Measurements from ENCODE around the gene LURAP1L.

LURAP1L gene

DNA sequence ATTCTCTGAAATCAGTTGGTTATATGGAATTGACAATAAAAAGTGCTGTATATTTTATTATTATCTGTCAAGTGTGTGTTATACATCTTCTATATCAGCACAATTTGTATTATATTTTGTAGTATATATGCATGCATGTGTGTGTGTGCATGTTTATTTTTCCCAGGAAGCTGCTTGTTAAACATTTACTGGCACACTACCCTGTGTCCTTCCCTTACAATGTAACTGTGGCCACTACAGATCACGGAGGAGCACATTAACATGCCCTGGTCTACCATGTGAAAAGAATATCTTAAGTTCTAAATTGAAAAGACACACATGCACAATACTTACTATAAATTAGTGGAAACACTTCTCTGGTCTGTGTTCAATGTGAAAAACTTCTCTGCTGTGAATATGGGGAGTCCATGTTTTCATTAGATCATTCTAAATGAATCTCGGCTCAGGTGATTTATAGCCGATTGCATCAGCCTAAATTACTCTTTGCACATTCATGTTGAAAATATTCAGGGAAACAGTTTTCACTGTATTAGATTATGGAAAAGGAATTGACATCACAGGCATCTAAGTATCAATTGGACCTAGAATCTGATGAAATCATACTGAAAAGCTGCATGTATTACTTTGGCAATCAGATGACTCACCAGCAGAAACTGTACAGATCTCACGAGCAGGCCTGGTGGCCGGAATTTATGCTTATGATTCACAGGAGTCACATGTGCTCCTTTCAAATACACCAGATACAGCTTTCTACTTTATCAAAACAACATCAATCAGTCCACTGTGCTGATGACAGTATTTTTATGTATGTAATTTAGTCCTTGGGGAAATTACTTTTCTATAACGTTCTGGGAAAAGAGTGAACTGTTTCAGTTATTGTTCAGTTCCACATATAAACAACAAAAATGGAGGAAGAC, 39.4 kb downstream of the LURAP1L start:
- DNase-seq: no peak

DNA sequence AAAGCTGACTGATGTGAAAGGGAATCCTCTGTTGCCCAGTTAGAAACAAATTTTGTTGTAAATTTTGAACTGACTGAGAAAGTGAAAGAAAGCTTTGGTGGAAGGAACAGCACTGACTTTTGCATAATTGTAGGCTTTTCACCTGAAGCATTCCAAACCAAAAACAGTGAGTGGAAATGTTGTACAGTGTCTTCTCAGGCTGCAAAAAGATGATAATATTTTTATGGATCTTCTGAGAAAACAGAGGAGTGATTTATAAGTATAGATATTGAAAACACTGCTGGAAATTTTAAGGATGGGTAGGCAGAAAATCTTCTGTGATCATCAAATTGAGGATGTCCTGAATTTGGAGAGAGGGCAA, 40.0 kb downstream of the LURAP1L start:
- DNase-seq: no peak

DNA sequence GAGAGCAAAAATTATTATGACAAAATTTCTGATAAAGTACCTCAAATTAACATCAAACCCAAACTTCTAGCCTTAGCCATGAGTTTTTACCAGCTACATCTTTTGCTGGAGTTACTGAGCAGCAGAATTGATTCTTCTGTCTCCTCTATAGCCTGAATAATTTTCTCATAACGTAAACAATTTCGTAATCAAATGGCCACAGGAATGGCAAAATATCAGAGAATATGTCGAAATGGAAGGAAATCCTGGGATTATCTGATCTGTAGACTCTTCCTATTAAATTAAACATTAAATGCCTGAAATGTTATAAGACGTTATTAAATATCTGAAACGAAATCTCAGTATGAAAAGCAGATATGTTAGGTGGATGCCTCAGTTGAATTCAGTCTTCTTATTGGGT, 41.1 kb downstream of the LURAP1L start:
- DNase-seq: no peak

DNA sequence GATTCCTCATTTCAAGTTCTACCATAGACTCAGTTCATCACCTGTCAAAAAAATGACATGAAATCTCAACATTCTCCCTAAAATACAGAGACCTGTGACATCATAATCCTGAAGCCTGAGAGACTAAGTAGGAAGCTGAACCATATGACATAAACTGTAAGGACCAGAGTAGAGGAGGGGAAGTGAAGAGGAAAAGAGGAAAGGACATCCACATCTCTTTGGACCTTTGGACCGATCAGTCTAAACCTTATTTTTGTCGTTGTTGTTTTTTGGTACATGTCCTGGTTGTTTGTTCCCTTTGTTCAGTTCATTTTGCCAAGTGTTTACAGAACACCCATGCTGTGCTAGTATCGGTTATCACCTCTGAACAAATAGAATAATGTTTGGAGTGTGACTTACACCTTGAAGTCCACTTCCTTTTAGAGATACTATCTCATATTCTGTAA, 41.9 kb downstream of the LURAP1L start:
- DNase-seq: no peak

DNA sequence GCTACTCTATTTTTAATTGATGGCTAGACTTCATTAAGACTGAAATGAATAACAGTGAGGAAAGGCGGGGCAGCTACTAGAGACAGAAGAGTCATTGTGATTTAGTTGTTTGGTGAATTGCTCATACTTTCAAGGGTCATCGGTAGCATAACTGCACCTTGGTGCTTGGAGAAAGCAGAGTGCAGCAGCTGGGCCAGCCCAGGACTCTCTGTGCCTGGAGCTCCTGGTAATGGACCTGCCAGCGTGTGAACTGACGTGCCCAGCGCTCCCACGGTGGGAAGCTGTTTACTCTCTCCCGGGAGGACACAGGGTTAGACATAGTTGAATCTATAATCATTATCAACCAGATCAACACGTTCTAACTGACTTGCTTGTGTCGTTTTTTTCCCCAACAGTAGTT, 42.9 kb downstream of the LURAP1L start:
- DNase-seq: no peak

DNA sequence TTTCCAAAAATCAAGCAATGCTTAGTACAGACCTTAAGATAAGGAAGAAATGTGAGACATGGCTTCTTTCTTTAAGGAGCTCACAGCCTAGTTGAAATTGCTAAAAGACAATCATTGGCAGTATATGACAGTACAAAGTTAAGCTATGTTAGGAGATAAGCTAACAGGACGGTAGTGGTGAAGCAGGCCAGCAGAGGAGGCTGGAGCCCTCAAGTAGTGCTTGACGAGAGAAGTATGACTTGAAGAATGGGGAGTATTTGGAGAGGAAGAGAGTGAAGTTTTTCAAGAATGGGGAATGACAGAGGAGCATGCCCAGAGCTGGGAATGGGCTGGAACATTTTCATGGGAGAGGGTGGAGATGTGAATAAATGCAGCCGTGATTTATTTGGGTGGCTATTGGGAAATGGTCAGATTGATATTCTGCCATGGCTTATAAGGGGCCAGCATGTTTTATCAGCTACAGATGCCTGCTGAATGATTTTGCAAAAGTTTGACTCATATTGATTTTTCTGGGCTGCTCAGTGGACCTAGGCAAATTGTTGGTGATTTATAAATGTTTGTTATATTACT, 43.7 kb downstream of the LURAP1L start:
- no peak for DNase-seq

DNA sequence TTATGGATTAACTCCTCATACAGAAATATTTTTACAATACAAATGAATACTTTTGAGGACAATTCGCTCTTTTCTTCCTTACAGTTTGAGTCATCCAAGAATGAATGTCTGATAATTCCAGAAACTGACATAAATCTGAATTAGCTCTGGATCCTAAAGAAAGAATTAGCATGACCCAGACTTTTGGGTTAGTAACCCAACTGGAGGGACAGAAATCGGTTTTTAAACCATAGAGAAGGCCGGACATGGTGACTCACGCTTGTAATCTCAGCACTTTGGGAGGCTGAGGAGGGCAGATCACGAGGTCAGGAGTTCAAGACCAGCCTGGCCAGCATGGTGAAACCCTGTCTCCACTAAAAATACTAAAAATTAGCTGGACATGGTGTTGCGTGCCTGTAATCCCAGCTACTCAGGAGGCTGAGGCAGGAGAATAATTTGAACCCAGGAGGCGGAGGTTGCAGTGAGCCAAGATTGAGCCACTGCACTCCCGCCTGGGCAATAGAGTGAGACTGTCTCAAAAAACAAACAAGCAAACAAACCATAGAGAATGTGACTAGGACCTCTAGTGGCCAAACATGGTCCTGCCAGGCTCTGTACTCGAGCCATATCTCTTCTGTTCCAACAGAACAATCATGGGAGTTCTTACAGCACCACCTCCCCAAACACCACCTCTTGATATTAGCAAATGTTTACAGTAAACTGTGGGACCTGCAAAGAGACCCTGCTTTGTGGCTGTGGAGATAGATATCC, 44.8 kb downstream of the LURAP1L start:
- DNase-seq: no peak

DNA sequence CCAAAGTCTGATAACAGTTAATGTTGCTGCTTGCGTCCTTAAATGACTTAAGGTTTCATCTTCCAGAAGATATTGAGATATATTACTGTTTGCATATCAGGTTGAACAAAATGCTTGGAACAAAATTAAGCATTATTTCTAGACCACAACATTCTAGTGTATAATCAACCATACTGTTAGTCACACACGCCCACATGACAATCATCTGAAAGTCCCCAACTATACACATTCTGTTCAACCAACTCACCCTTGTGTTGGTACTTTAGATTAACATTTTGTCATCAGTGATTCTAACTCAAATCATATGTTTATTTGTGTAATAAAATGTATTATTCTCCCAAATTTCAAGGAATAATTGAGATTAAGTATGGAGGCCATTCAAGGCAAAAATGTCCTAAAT, 47.3 kb downstream of the LURAP1L start:
- no peak for DNase-seq

DNA sequence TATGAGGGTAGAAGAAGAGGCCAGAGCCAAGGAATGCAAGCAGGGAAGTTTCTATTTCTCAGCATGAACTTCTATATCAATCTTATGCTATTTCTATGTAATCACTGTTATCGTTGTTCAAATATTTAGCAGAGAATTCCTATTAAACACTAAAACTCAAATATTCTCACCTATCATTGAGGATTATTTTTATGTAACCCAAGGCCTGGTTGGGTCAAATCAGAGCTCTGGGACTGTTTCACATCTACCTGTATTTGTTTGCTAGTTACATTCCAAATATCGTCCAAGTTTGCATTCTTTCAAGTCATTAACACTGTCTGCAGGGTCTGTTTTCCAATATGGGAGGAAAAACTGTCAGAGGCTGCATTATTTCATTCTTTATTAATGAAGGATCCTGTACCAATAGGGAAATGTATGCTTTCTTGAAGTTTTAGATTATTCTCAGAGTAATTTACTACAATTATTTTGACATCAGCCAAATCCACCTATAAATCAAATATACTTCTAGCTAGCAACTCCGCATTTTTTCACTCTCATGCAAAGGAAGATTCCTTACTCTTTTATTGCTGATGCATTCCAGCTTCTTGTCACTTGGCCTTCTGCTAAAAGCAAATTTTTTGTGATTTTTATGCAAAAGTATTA, 52.2 kb downstream of the LURAP1L start:
- no peak for DNase-seq

DNA sequence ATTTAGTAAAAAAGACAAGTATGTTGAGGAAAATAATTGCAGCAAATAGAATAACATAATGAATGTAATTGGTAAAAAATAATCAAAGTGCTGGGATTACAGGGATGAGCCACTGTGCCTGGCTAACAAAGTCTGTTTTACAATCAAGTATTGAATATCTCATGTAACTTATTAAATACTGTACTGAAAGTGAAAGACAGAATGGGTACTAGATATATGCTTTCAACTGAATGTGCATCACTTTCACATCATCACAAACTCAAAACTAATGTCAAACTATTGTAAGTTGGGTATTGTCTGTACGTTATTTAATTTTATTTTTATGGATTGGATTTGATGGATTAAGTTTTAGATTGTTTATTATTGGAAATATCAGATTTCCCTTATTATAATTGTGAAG, 58.9 kb downstream of the LURAP1L start:
- no peak for DNase-seq

DNA sequence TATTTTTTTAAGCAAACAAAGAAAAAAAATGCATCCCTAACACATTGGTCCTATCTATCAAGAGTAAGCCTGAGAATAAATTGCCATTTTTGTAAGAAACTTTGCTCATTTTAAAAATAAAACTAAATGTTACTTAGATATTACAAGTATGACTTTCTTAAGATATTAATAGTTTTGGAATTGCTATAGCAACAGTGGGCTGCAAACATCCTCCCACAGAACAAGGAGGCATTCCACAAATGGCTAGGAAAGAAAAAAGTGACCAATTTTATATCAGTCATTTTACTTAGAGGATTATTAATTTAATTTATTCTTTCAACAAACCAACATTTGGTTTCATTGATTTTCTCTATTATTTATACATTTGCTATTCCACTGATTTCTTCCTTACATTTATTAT, 63.7 kb downstream of the LURAP1L start:
- DNase-seq: no peak

DNA sequence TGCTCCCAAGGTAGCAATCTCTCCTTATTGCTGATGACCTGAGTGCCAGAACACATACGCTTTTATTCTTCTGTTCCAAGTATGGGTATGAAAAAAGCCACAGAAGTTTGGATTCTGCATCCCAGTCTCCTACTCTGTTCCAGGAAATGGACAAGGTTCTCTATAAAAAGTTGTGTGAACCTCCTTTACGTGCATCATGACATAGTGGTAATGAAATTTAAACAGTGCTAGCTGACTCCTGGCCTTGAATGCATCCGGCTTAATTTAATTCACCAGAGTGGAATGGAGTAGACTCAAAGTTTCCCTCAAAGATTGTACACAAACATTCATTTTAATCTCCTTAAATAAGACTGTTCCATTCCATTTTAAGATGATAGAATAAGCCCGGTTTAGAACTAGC, 68.9 kb downstream of the LURAP1L start:
- no peak for DNase-seq

DNA sequence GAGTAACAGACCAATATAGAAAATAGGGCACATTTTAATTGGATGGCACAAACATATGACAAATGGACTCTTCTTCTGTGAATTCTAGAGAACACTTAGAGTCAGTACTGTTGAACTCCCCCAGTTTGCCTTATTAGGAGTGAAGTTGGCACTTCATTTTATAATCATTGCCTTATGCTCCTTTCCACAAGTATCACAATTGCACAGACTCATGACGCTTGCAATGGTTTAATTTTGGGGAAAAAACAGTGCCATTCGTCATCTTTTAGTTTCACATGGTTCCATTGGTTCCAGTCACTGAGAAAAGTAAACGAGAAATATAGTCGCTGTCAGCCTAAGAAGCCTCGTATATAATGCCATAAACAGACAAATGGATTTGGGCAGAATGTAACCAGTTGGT, 71.2 kb downstream of the LURAP1L start:
- DNase-seq: no peak

DNA sequence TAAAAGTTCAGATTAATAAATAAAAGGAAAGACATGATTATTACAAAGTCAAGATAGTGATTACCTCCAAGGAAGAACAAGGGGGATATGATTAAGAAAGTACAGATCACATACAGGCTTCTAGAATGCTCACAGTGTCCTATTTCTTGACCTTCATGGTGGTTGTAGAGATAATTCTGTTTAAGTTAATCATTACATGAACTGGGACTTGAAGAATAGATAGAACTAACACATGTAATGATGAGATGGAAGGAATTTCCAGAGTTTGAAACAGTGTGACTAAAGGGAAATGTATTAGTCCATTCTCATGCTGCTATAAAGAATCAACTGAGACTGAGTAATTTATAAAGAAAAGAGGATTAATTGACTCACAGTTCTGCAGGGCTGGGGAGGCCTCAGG, 72.7 kb downstream of the LURAP1L start:
- no peak for DNase-seq

DNA sequence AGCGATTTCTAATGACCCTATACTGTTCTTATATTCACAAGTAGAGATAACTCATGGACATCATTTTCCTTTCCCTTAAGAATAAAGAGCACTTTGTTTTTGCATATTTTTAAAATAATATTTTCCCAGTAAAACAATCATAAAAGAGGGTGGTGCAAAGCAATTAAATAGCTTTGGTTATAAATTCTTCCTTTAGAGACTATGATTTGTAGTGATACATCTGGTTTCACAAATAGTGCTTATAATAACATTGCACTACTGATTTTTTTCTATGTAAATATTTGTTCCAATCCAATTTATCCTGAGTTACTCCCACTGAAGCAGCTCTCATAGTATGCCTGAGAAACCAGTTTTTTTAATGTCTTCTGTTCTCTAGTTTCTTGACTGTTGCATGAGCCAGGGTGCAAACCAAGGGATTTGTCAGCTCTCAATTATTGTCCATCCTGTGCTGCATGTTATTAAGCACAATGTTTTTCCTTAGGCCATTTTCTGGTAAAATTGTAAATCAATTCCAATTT, 74.7 kb downstream of the LURAP1L start:
- no peak for DNase-seq

DNA sequence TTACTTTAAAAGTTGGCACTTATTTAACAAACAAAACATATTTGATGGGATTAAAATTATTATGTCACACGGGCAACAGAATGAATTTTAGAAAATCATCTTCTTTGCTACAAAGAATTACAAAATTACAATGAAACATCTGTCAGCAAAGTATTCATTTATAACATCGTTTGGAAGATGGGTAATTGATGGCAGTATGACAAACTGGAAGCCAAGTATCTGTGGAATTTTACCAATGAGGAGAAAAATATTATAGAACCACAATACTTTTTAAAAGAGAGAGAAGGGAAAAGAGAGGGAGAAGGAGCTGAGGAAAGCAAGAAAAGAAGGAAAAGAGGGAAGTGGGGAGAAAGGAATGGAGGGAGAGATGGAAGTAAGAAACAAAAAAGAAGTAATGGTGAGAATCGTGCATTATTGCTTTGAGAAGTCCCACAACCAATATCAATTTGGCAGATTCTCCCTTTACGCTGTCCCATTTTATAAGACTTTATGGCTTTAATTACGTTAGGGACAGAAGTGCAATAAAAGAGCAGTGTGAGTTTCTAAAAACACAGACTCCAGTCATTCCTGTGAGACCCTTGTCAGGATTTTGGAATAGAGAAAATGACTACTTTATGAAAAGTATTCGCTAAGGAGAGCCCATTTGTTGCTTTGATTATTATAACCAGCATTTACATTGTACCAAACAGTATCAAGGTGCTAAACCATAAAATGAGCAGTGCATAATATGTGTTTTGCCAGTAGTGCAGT, 76.7 kb downstream of the LURAP1L start:
- no peak for DNase-seq

DNA sequence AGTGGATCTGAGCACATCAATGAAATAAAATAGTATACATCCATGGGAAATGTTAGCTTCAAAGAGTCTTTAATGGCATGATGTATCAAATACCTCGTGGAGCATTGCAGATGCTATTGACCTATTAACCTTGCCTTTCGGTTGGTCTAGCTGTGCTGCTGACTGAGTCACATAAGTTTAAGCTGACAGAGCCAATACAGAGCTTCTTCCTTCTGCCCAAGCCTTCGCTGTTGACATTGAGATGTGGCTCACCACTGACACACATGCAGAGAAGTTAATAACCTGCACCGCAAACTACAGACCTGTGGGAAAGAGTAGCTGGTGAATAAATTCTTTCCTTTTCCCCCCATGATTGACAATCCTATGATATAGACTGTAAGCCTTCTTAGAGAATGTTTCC, 78.2 kb downstream of the LURAP1L start:
- no peak for DNase-seq

DNA sequence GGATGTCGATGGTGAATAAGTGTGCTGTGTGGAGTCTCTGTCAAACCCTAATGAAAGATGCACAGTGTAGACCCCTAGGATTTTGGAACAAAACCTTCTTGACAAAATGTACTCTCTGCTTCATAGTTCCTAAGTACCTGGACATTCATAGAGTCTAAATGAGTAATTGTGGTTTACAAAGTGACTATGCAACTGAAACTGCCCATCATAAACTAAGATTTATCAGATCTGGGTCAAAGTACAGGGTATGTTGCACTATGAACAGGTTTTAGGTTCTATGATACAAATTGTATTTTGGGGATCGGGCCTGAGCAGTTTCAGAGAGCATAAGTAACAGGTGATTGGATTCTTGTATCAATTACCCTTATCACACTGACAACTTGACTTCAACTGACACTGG, 79.4 kb downstream of the LURAP1L start:
- no peak for DNase-seq

DNA sequence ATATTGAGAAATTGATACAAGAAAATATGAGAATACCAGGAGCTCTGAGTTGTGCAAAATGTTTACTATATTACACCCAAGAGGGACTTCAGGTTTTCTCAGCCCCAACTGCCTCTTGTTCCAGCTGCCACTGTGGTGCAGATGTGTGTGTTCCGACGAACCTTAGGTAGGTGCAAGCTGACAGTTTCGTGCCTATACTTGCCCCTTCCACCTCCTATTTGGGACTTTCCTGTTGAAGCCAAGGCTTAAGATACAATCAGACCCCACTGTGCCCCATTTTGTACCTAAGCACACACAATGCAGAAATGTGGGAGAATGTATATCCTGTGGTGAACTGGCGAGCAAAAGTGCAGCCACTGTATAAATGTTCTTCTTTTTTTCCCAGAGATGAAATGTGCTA, 80.2 kb downstream of the LURAP1L start:
- no peak for DNase-seq

DNA sequence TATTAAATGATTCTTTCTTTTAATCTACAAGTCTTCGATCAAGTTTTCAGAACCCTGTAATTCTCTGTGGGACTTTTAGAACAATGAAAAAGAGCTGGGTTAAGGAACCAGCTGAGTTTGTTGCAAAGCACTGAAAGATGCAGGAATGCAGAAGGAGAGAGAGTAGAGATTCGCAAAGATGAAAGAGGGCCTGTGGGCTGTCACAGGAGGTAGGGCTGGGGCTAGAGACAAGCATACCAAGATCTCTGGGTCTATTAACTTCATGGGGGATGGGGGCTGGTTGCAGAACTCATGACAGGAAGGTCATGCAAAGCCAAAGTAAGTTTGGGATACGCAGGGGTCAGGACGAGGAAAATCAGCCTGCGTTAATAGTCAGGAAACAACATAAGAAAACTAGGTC, 81.8 kb downstream of the LURAP1L start:
- no peak for DNase-seq

DNA sequence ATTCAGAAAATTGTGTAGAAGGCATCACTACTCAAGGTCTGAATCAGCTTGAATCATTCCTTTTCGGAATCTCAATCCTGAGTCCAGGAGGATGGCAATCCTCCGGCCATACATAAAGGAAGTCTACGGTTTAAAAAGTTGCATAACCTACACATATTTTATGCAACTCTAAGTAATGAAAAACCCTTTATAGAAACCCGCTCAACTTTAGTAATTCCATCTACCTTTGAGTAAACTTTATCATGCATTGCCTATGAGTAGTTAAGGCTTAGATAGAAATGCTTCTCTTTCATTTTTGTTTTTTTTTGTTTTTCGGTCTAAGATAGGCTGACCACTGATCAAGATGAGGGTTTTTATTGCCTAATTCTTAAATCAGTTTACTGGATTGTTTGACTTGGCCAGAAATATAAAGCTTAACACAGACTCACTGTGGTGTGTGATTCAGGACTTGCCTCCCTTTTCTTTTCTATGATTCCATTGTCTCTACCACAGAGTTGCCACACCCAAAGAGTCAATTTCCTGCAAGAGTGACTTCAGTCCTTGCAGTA, 85.0 kb downstream of the LURAP1L start:
- no peak for DNase-seq

DNA sequence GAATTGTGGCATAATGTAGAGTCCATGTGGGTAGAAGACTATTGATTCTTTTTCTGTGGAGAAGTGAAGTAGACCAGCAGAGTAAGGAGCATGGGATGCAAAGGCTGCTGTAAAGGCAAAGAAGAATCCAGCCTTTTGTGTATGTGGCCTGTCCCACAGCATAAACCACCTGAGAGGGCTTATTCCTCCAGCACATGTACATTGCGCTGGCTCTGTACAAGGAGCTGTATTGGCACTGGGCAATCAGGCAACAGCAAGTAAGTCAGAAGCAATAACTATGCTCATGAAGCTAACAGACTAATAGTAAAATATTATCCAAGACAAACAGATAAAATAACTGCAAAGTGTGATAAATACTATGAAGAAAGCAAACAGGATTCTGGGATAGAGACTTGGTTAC, 86.2 kb downstream of the LURAP1L start:
- DNase-seq: no peak
